ENCODE results near the gene PLAAT1.

Gene PLAAT1

DNA sequence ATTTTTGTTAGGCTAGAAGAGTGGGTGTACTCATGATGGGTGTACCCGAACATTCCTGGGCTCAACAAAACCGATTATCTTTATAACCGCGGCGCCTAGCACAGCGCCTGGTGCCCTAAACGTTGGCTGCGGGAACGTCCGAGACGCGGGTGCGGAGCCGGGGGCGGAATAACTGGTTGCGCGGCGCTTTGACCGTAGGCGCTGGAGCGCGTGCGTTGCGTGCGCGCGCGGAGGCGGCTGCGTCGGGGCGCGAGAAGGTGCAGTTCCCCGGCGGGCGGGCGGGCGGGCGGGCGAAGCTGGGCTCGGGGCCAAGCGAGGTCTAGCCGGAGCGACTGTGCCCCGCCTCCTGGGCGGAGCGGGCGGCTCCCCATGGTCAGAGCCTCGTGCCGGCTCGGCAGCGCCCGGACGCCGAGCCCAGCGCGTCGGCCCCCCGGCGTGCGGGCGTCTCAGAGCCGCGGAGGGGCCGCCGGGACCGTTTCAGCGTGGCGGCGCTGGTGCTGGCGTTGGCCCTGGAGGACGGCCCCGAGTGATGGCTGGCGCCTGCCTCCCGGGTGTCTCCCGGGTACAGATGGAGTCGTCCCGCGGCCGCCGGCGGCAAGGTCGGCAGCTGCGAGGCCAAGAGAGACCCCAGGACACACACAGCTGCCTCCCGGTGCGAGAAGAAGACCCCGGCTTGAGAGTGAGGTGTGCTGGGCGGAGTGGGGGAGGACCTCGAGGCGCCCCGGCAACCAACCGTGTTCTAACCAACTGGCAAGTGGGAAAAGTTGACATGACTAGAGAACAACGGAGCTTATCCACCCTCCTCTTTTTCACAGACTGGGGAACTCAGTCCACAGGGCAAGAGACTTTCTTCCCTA lies at the start of gene PLAAT1:
PLAAT1 (plus strand) TSS at position 373 of the 857 bp plus-strand sequence. CDS start 14,429 bp downstream, outside the sequence.
- DNase-seq (ENCODE audit: low read depth) = no peak

DNA sequence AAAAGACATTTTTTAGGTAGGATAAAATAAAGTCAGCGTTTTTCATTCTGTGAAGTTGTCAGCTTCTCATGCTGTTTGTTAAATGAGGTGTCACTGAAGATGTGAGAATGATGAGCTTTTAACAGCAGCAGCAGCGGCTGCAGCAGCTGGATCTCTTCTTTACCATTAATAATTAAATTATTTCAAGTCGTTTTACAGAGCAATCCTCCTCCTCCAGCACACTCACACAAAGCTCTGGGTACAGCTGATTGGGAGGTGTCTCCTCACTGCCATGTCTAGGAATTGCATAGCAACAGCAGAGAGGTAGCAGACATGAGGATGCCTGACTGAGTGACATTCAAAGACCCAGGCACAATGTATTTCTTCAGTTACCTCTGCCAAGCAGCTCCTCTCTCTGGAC lies 46.7 kb upstream of the PLAAT1 start:
- no peak for DNase-seq (ENCODE audit: low read depth)

DNA sequence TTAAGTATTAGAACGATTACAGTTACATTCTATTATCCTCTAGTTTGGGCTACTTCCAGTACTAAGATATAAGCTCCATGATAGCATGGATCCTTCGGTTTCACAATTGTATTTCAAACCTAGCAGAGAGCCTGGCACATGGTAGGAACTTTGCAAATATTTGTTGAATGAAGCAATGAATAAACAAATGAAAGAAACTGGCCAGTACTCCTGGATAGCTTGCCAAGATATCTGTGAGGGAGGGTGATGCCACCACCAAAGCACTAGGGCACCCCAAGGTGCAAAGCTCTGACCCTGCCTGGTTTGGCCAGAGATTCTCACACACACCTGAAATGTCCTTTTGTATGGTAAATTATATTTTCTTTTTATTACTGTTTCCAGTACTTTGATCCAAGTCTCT lies 44.3 kb upstream of the PLAAT1 start:
- DNase-seq (ENCODE audit: low read depth) = no peak

DNA sequence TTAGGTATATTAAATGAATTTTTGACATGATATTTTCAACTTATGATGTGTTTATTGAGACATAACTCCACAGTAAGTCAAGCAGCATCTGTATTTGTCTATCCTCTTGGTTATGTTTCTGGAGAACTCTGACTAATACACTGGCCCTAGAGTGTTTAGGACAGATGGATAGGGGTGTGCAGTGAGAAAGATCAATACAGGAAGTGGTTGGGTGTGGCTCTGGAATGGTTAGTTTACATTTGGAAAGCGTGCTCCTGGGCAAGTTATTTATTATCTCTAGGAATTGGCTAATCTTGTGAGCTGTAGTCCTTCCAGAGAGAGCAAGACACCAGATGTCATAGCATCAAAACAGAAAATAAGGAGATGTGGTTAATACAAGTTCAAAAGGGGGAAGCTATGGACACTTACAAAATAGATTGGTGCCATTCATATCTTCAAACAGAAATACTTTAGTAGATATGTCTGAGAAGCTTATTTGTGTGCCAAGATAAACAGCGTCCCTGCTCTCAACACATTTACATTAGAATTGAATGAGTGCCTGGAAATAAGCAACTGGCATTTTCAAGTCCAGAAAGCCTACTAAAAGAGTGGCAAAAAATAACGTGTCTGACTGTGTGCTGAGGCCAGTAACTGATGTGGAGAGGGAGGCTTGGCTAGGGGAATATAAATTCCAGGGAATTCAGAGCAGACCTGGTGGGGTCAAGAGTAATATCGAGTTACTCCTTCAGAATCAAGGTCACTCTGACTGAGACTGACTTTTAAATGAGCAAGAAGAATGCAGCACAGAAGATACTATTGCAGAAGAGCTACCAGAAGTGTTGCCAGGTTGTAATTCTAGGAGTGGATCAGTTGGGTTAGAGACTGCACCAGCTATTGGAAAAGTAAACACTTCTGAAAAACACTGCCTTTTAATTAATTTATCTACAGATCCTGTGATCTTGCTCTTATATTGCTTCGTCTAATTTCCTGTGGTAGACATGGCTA lies 33.4 kb upstream of the PLAAT1 start:
- DNase-seq (ENCODE audit: low read depth) = no peak

DNA sequence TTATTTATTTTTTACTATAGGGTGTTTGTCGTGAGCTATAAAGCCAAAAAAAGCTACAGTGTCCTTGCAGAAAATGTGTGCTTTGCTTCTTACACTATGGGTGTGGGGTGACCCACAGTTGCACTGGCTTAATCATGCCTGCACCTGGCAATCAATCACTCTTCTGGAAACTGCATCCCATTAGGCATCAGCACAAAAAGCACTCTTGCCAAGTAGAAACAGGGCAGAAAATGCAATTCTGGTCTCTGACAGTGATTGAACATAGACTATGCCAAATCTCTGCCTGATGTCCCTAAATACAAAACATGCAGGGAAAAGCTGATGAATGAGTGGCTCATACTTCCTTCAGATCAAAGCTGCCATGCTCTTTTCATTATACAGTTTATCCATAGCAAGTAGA lies 30.4 kb upstream of the PLAAT1 start:
- no peak for DNase-seq (ENCODE audit: low read depth)

DNA sequence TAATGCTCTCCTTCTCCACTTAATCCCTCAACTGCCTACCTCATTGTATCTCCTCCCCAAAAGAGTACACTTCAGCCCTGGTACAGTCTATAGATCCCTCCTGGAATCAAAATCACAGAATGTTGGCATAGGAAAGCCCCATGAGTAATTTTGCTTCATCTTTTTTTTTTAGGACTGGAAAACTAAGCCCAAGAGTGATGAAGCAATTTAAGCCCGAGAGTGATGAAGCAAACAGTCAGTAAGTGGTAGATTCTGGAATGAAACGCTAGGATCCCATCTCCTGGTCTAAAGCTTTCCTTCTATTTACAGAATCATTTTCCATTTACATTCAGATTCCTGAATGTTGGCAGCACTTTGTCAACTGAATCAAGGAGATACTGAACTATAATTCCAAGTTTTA lies 29.8 kb upstream of the PLAAT1 start:
- no peak for DNase-seq (ENCODE audit: low read depth)

DNA sequence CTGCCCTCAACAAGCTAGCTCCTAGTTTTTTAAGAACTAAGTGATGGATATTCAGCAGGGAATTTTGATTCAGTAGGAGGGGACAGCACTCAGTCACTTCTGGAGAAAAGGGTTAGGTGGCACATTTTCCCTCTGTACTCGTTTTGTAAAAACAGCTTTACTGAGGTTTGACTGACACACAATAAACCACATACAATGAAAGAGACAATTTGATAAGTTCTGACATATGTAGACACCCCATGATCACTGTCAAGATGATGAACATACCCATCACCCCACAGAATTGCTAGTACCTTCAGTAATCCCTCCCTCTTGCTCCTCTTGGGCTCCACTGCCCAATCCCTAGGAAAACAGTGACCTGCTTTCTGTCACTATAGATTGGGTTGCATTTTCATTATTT lies 29.0 kb upstream of the PLAAT1 start:
- no peak for DNase-seq (ENCODE audit: low read depth)

DNA sequence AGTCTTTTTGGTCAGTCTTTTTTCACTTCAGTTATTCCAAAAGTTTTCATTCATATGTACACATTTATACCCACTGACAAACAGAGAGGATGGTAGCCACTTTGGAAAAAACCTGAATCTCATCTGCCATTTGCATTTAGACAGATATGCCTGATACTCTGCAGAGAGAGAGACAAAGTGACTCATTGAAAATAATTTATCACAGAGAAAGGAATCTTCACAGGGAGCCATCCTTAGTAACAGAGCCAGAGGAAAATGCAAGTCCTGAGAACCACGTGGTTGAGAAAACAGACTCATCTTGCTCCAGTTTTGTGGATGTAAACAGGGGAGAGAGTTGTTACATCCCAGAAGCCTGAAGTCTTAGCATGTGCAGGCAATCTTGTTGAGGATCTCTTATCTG lies 28.2 kb upstream of the PLAAT1 start:
- no peak for DNase-seq (ENCODE audit: low read depth)

DNA sequence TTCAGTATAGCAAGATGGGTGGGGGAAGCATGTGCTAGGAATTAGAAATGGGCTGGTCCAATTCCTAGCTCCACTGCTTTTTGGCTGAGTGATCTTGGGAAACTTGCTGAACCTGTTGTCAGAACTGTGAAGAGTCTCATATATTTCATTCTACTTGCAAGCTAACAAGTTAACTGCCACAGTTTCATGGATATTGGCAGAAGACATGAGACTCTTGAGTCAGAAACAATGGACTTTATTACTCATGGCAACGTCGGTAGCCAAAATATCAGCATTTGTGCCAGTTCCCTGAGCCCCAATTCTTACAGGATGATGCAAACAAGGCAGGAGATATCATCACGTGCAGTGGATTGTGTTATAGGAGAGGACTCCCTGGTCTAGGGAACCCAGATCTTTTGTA lies 26.6 kb upstream of the PLAAT1 start:
- DNase-seq (ENCODE audit: low read depth) = no peak

DNA sequence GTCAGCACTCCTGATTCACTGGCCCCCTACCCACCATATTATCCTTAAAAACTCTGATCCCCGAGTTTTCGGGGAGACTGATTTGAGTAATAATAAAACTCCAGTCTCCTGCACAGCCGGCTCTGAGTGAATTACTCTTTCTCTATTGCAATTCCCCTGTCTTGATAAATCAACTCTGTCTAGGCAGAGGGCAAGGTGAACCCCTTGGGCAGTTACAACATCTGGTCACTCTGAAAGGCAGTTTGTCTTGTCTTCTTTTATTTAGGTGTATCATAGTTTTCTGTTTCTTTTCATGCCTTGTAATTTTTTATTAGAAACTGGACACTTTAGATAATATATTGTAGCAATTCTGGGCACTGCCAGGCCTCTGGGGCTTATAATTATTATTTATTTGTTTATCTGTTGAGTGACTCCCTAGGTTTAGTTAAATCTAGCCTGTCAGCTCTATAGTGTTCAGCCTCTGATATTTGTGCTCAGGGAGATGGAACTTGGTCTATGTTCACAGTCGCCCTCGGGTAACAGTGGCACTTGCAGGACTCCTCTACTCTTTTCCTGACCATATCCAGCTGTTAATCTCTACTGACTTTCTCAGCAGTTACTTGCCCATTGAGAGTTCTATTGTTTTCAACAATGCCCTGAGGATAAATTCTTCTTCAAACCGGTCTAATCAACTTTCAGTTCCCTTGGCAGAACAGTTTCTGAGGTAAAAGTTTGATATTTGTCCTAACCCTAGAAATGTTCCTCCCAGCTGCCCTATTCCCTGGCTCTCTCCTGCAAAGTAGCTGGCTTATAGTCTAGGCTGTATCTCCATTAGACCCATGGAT lies 15.5 kb upstream of the PLAAT1 start:
- no peak for DNase-seq (ENCODE audit: low read depth)

DNA sequence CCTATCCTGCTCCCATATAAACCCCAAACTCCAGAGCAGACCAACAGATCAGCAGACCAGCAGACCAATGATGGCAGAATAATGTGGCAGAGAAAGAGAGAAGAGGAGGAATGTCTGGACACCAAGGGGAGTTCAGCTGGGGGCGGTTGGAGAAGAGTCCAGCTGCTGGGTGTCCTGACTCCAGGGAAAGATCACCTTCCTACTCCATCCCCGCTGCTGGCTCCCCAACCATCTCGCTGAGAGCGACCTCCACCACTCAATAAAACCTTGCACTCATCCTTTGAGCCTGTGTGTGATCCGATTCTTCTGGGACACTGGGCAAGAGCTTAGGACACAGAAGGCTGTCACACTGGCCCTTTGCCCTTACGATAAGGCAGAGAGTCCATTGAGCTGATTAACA lies 12.8 kb upstream of the PLAAT1 start:
- no peak for DNase-seq (ENCODE audit: low read depth)

DNA sequence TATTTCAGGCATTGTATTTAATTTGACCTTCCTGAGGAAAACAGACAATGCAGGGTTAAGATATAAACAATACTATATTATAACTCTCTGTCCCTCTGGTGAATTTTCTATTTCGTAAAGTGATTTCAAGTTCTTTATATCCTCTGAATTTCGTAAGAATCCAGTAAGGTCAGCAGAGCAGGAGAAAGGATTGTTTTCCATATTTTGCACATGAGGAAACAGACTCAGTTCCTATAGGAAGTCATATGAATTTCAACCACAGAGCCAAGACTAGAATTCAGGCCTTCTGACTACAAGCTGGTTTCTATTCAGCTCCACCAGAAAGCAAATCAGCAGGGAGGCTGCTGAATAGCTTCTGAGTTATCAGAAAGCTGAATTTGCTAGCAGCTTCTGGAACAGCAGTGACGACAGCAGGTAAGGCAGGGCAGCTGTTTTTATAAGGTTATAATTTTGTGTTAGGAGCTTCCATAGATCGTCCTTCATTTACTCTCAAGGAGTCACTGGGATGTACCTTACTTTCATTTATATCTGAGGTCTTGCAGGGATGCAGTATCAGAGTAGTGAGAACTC lies 11.1 kb upstream of the PLAAT1 start:
- no peak for DNase-seq (ENCODE audit: low read depth)

DNA sequence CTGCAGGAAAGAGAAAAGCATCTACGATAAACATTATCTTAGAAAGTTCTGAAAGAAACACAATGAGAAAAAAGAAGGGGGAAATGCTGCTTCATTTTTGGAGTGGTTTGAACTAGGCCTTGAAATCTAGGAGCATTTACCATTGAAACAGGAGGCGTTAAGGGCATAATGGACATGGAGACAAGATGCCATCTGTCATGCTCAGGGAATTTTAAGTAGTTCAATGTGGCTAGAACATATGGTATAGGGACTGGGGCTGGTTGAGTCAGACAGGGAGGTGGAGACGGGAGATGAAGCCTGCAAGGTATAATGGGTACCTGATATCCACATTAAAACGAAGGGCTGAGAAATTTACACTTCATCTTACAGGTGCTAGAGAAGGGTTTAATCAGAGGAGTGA lies 10.4 kb upstream of the PLAAT1 start:
- DNase-seq (ENCODE audit: low read depth) = no peak

DNA sequence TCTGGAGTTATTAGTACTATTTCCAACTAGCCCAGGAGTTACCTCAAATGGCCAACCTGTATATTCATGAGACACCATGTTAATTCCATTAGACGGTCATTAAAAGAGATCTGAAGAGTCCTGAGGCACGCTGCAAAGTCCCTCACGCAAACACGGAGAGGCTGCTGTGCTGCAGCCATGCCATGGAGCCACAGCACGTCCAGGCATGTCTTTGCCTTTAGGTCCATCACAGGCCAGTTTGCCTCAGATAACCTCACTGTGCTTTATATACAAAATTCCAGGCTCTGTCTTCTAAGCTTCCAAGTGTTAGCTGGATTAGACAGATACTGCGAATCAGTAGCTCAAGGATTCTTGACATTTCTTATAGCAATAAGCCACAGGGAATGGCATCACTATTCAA lies 9.8 kb upstream of the PLAAT1 start:
- DNase-seq (ENCODE audit: low read depth) = no peak

DNA sequence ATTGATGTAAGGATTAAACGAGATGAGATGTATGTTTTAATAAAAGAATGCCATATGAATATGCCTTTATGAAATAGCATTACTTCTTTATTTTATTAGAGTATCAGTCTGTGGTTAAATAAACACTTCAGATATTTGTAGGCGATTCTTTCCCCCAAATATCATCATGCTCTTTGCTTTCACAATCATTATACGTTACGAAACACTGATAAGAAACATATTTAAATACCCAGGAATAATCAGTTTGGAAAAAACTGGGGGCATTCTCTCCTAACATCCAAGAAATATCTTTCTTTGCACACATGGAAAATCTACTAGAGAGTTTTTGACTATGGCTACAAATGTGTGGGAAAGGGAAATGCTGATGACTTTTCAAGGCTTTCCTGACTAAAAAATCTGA lies 4.4 kb upstream of the PLAAT1 start:
- no peak for DNase-seq (ENCODE audit: low read depth)

DNA sequence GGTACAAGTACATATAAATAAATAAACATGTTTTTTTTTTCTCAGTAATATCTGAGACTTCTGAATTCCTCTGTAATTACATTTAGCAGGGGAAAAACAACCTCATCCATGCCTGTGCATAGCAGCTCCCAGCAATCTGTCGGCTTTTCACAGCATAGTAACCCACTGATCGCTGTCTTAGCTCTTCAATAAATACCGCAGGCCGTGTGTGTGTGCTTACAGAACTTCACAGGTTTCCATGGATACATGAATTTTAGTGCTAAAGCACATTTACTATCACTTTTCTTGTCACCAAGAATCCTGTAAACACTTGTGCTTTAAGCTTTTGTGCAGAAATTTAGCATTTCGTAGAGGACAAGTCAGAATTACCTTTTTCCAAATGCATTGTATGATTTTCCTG lies 4.0 kb upstream of the PLAAT1 start:
- no peak for DNase-seq (ENCODE audit: low read depth)

DNA sequence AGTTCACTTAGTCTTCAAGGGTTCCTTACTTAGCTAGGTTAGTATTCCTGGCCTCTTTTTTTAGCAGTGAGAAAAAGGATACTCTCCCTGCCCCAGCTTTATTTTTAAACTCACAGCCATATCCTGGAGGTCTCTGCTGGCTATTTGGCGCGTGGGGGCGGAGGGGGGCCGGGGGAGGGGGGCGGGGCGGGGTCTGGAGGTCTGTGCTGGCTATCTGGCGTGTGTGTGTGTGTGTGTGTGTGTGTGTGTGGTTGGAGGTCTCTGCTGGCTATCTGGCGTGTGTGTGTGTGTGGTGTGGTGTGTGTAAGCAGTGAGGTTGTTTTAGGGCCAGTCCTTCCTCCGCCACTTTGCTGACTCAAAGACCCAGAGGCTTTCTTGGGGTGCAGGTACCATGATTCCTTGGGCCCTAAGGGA lies 579 bp upstream of the PLAAT1 start:
- no peak for DNase-seq (ENCODE audit: low read depth)

DNA sequence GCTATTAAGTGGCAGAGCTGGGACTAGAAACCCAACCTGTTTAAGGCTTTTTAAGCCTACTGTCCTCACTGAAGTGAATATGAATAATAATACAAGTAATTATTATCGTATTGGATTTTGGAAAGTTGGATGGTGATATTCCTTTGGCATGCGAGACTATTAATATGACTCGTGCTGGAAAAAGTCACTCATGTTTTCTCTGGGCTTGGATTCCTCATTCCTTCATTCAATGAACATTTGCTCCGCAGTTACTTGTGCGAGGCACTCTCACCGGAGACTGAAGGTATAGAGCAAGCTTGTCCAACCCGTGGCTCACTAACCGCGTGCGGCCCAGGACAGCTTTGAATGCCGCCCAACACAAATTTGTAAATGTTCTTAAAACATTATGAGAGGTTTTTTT lies 694 bp downstream of the PLAAT1 start:
- DNase-seq (ENCODE audit: low read depth) = no peak

DNA sequence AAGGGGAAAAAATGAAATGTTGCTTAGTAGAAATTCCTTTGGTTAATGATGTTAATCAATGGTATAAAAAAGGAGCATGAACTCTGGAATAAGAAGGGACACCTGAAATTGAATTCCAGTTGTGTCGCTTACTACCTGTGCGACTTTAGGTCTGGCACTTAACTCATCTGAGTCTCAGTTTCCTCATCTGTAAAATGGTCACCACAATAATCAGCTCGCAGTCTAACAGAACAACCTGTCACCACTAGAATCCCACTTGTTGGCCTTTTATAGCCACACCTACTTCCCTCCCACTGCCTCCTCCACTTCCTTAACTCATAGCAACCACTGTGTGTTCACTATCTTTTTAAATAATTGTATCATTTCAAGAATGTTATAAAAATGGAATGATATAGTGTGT lies 2.5 kb downstream of the PLAAT1 start:
- DNase-seq (ENCODE audit: low read depth) = no peak

DNA sequence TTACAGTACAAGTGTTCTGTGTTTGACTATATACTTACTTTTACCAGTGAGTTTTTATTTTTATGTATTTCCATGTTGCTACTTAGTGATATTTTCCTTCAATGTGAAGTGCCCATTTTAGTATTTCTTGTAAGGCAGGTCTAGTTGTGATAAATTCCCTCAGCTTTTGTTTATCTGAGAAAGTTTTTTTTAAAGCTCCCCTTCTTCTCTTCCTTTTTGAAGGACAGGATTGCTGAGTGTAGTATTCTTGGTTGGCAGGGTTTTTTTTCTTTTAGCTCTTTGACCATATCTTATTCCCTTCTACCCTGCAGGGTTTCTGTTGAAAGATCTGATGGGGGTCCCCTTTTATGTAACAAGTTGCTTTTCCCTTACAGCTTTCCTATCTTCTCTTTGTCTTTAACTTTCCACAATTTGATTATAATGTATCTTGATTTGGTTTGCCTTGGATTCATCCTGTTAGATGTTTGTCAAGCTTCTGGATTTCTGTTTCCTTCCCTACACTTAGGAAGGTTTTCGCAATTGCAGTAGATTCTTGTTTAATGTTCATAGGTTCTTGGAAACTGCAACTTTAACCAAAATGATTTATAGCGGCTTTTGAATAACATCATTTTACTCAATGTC lies 7.9 kb downstream of the PLAAT1 start:
- DNase-seq (ENCODE audit: low read depth) = no peak

DNA sequence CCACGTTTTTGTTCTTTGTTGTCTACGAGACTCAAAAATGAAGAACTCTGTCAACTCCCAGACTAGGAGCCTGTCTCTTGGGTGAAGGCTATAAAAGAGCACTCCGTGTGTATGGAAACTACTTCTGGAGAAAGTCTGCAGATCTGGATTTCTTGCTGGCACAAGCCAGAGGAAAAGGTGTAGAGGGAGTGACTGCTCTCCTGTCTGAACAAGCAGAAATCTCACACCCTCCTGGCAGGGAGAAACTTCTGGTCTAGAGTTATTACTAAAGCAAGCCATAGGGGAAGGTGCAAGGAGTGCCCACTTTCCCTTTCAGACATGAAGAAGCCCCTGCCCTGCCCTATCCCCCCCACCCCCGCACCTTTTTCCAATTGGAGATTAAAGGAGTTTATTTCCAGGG lies 9.5 kb downstream of the PLAAT1 start:
- no peak for DNase-seq (ENCODE audit: low read depth)
